Stomach (tissue), 9 donors: Measurements from ENCODE around the gene PDP2. TPM values are rescaled to one million over a fixed set of nuclear protein-coding genes. Genes with fewer than 3 reads are reported as not detected.
A peak's percentile ranks its signal among the peaks of the same experiment; 100 is the strongest.

Experiments
- DNase-seq, 2 donors: peaks; one replicate each; pipeline versions ENCODE4 v3.0.0 to v3.0.0-alpha.2; 2013 to 2019
- H3K27ac ChIP-seq, 5 donors: fragments of 200-600 bp in 4 of 5; sonication (generic) in 4 of 5; one replicate each; pipeline ENCODE4 v1.5.1; 2013 to 2019; ENCODE audit warnings: mild to moderate bottlenecking in 1 of 5, moderate library complexity in 1 of 5
- H3K27me3 ChIP-seq, 3 donors: fragments of 200-600 bp; sonication (generic); one replicate each; pipeline ENCODE4 v1.5.1; 2017 to 2019; ENCODE audit warnings: mixed run types in 1 of 3
- H3K36me3 ChIP-seq, 4 donors: fragments of 200-600 bp; sonication (generic); 1 replicate in 3 of 4; 2 replicates in 1 of 4; pipeline ENCODE4 v1.5.1; 2016 to 2019
- H3K4me1 ChIP-seq, 4 donors: fragments of 200-600 bp; sonication (generic); one replicate each; pipeline ENCODE4 v1.5.1; 2016 to 2019
- H3K4me3 ChIP-seq, 4 donors: fragments of 200-600 bp; sonication (generic) in 3 of 4; one replicate each; pipeline ENCODE4 v1.5.1; 2016 to 2019; ENCODE audit warnings: mild to moderate bottlenecking in 1 of 4
- H3K9me3 ChIP-seq, 4 donors: fragments of 200-600 bp; sonication (generic); one replicate each; pipeline ENCODE4 v1.5.1; 2016 to 2019
- EP300 ChIP-seq: sonication (generic); formaldehyde crosslinking; IDR thresholded peaks from one replicate; pipeline ENCODE4 v1.6.1; 2017; ENCODE audit warnings: antibody characterized with exemption
- POLR2A ChIP-seq, 4 donors: fragments of 450-650 bp; IDR thresholded peaks; one replicate each; pipeline ENCODE4 v1.6.1; 2016; ENCODE audit warnings: antibody characterized with exemption in 4 of 4, control low read depth in 2 of 4, mild to moderate bottlenecking in 1 of 4, moderate library complexity in 1 of 4
- POLR2AphosphoS5 ChIP-seq, 3 donors: sonication (generic); formaldehyde crosslinking; IDR thresholded peaks; one replicate each; pipeline ENCODE4 v1.6.1; 2016; ENCODE audit warnings: antibody characterized with exemption in 3 of 3
- WGBS, 5 donors: extraction: QIAGEN DNeasy Blood & Tissue Kit in 3 of 5; methylation state at CpG; one replicate each; pipeline versions ENCODE4 v1.1.5 to v1.1.7; 2013 to 2018; 5-methylcytosine and 5-hydroxymethylcytosine counted together
- intact Hi-C: fragments of 100-400 bp; cut with DNase I; formaldehyde crosslinking; loops from one replicate; pipeline ENCODE4 v1.15.1; 2023; ENCODE audit warnings: low total_unique reads
- polyA plus RNA-seq, 3 donors: library from polyadenylated mRNA; stranded (reverse); fragments of 200-250 nt; gene quantifications; one replicate each; pipeline ENCODE4 v1.2.3, GENCODE V29; 2013
- total RNA-seq, 5 donors: library from RNA; depleted of rRNA; stranded (reverse); fragments of >200 nt; gene quantifications; one replicate each; pipeline versions ENCODE4 v1.1.0 to v1.2.3, GENCODE V29; 2014 to 2016
- TF ChIP-seq, protein P1 (sequence below), 7 experiments: fragments of 450-650 bp in 4 of 7; fragments of 200-600 bp in 3 of 7; sonication (generic) in 3 of 7; IDR thresholded peaks; one replicate each; pipeline ENCODE4 v1.5.1; 2016 to 2019; ENCODE audit warnings: antibody characterized with exemption in 7 of 7, control low read depth in 2 of 7, mild to moderate bottlenecking in 1 of 7
- donor health status: healthy with polysubstance abuse.
- donor health status: Bipolar disorder and iron deficiency.
- donor health status: healthy.

PDP2 gene
- total and polyA plus RNA-seq, 8 donors, result 1.6 to 96.9 (median 5.0) TPM

DNA sequence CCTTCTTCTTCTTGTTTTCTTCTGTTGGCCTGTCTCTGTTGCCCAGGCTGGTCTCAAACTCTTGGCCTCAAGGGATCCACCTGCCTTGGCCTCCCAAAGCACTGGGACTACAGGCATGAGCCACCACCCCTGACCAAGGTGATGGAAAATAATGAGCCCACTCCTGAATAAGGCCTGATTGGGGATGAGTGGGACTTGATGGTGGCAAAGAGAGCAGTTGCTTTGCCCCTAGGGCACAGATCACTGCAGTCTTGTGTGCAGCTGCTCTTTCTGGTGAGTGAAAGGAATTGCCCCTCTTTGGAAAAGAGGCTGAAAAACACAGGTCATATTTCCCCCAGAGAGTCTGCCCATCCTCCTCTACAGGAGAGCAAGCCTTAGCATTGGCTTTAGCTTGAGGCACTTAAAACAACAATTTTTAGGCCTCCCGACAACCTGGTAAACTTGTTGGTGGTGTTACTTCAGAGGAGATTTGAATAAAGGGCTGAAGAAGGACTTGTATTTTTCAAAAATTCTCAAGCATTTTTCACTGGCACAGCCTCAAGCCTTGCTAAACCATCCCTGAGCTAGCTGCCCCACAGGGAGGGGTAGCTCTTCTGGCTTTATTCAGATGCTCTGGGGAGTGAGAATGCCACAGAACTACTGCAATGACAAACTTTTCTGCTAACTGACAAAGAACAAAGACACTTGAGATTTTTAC lies 6.1 kb upstream of the PDP2 start:
- WGBS, 5 donors, result 63 to 83% (median 78%) methylated on average over 1 of the region's 1 CpG
- TF ChIP-seq POLR2AphosphoS5 (IDR thresholded peaks at IDR 0.05) (no peak), POLR2A (IDR thresholded peaks at IDR 0.05) (no peak), EP300 (no peak)
- TF ChIP-seq, protein P1, sequence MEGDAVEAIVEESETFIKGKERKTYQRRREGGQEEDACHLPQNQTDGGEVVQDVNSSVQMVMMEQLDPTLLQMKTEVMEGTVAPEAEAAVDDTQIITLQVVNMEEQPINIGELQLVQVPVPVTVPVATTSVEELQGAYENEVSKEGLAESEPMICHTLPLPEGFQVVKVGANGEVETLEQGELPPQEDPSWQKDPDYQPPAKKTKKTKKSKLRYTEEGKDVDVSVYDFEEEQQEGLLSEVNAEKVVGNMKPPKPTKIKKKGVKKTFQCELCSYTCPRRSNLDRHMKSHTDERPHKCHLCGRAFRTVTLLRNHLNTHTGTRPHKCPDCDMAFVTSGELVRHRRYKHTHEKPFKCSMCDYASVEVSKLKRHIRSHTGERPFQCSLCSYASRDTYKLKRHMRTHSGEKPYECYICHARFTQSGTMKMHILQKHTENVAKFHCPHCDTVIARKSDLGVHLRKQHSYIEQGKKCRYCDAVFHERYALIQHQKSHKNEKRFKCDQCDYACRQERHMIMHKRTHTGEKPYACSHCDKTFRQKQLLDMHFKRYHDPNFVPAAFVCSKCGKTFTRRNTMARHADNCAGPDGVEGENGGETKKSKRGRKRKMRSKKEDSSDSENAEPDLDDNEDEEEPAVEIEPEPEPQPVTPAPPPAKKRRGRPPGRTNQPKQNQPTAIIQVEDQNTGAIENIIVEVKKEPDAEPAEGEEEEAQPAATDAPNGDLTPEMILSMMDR (IDR thresholded peaks at IDR 0.05), result no peak
- H3K4me1 ChIP-seq, result peaks cover 7 to 26% (median 13%) of the 10 kb centered on the region in 4 donors
- no peak overlapping the region for H3K27ac ChIP-seq
- H3K4me3 ChIP-seq, result no peak overlapping the region
- H3K27me3 ChIP-seq, result no peaks in the 10 kb centered on the region
- intact Hi-C loops, result no loop called here
- H3K36me3 ChIP-seq, result no peaks in the 10 kb centered on the region
- DNase-seq, result no peak
- H3K9me3 ChIP-seq, result no peaks in the 10 kb centered on the region

DNA sequence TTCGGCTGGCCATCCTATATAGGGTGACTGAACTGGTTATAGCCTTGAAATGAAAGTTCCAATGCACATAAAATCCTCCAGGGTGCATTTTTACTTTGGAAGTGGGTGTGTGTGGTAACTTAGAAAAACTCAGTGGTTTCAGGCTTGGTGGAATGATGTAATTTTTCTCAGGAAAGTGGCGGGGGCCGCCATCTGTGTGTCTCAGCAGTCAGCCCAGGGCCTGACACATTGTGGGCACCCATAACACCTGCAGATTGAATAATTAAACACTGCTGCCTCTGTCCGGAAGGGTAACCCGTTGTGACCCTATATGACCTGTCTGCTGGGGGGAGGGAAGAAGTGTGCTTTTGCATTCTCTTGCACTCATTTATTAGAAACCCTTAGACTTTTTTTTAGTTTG lies 2.2 kb upstream of the PDP2 start:
- no peak overlapping the region for H3K4me3 ChIP-seq
- intact Hi-C loops, result no loop called here
- no peaks in the 10 kb centered on the region for H3K9me3 ChIP-seq
- no peak for TF ChIP-seq POLR2A (IDR thresholded peaks at IDR 0.05)
- TF ChIP-seq, protein P1 (IDR thresholded peaks at IDR 0.05), result no peak
- TF ChIP-seq POLR2AphosphoS5 (IDR thresholded peaks at IDR 0.05), result no peak
- TF ChIP-seq EP300, result no peak
- H3K36me3 ChIP-seq, result peaks cover 0 to 2% (median under 1%) of the 10 kb centered on the region in 4 donors
- DNase-seq, result no peak
- no peaks in the 10 kb centered on the region for H3K27me3 ChIP-seq
- no peak overlapping the region for H3K27ac ChIP-seq
- 54 to 64% (median 62%) methylated on average over 5 of the region's 5 CpGs for WGBS, 5 donors
- peaks cover 16 to 33% (median 24%) of the 10 kb centered on the region in 4 donors for H3K4me1 ChIP-seq

DNA sequence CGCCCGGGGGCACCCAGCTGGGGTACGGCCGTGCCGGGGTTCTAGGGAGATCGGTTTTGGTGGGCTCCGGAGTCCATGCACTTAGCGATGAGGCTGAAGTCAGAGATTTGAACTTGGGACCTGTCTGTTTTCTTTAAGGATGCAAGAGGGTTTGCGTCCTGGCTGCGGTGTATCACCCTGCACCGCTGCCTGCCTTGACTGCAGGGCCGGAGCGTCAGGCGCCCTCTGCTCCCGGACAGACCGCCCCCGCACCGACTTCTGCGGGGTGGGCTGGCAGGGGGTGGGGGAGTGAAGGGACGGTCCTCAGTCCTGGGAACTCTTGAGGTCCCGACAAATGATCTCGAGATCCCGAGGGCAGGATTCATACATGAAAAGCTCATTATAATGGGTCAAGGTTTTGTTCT lies 701 bp downstream of the PDP2 start:
- Histone ChIP-seq H3K27me3 (no peaks in the 10 kb centered on the region), H3K4me3 (peak overlapping the region; percentile 60 to 97 (median 80)), H3K27ac (peak overlapping the region; percentile 59 to 88 (median 77)), H3K36me3 (peaks cover 13 to 30% (median 24%) of the 10 kb centered on the region in 4 donors), H3K4me1 (peaks cover 15 to 25% (median 20%) of the 10 kb centered on the region in 4 donors), H3K9me3 (no peaks in the 10 kb centered on the region)
- intact Hi-C loops, result no loop called here
- WGBS, 5 donors, result 1 to 4% (median 2%) methylated on average over 19 to 23 of the region's 23 CpGs
- peak in 1 of 2 donors; percentile 37 for DNase-seq
- TF ChIP-seq, protein P1 (IDR thresholded peaks at IDR 0.05), result no peak
- TF ChIP-seq EP300, result no peak
- TF ChIP-seq POLR2A (IDR thresholded peaks at IDR 0.05), result no peak
- TF ChIP-seq POLR2AphosphoS5 (IDR thresholded peaks at IDR 0.05), result no peak

DNA sequence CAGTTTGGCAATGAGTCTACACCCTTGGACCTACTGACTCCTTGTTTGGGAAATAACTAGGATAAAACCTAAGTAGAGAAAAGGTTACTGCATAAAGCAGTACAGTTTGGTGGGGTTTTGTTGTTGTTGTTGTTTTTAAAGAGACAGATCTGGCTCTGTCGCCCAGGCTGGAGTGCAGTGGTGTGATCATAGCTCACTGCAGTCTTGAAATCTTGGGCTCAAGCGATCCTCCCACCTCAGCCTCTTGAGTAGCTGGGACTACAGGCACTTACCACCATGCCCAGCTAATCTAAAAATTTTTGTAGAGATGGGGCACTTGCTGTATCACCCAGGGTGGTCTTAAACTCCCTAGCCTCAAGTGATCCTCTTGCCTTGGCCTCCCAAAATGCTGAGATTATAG lies 1.2 kb downstream of the PDP2 start:
- Histone ChIP-seq H3K9me3 (no peaks in the 10 kb centered on the region), H3K36me3 (peaks cover 13 to 36% (median 29%) of the 10 kb centered on the region in 4 donors), H3K27me3 (no peaks in the 10 kb centered on the region), H3K27ac (peak overlapping the region in 1 of 5 donors; percentile 43), H3K4me1 (peaks cover 15 to 30% (median 21%) of the 10 kb centered on the region in 4 donors), H3K4me3 (peak overlapping the region in 3 of 4 donors; percentile 60 to 97 (median 73))
- no peak for TF ChIP-seq POLR2AphosphoS5 (IDR thresholded peaks at IDR 0.05)
- DNase-seq, result no peak
- intact Hi-C loops, result no loop called here
- 65 to 88% (median 66%) methylated on average over 2 of the region's 2 CpGs for WGBS, 5 donors
